ENCODE results near the gene KLF16.

- TF ChIP-seq CTCF (IDR thresholded peaks at IDR 0.05; ENCODE audit: insufficient read depth, low read depth, low read length) (no peak), EZH2 (IDR thresholded peaks at IDR 0.05; ENCODE audit: insufficient read depth, low read length) (no peak)
These were observed 7.8 kb upstream of the KLF16 start for GRCh38 chr19:1871140-1871597.
